HS-27A (cell line): Measurements from ENCODE around the gene TRAF7.
"Not testable (repeated sequence)": the region's sequence is repeated elsewhere in the genome, so short reads cannot be mapped to it uniquely, and the experiment has no call there.

Source experiments
- DNase-seq: peaks from one replicate; pipeline ENCODE4 v3.0.0-alpha.2; 2012; ENCODE audit warnings: low read depth, missing footprints

The TRAF7 gene

DNA sequence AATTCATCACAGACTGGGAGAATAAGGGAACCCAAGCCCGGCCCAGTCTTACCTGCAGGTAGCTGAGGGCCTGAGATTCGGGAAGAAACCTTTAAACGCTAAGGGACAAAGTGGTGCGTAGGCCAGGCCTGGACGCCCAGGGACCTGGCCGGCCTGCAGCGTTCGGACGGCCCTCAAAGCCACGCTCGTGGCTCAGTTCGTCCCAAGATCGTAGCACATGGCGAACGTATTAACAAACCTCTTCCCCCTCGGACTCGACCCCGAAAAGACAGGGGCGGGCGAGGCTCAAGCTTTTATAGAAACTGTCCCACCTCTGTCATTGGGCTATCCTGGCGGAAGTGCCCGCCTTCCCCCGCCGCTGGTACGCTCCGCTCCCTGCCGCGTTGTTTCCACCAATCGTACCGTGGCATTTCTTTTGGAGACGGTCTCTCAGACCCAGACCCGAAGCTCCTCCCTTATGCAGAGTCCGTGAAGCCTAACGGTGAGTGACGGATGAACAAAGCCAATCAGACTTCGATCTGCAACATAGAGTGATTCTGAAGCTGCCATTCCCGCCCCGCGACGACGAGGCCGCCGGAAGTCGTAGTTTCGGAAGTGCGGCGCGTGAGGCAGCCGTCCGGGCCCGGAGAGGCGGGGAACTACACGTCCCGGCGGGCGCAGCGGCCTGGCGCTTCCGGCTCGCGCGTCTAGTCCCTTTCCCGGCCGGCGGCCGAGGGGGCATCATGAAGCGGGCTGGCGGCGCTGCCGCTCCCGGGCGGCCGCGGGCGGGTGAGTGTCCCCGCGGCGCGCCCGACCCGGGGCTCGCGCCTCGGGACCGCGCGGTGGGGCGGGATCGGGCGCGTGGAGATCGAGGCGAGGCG is at the start of gene TRAF7:
TRAF7 (plus strand) TSS at position 692 of the 860 bp plus-strand sequence. CDS start 8,139 bp downstream, outside the sequence.
- peak; percentile 99 for DNase-seq

DNA sequence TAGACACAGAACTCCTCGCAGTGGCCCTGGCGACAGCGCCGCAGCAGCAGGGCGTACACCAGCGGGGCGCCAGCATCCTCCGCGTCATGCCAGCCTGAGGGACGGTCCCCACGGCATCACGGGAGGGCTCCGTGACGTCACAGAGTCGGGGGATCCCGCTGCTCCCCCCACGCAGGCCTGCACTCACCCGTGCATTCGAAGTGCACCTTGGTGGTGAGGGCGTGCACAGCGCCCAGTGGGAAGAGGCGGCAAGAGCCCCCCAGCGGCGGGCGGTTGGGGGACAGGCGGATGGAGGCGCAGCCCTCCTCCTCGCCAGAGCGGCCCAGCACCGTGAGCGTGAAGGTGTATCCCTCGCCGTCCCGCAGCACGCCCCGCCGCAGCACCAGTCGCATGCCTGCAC is 49.4 kb upstream of the TRAF7 start:
- DNase-seq = not testable (repeated sequence)

DNA sequence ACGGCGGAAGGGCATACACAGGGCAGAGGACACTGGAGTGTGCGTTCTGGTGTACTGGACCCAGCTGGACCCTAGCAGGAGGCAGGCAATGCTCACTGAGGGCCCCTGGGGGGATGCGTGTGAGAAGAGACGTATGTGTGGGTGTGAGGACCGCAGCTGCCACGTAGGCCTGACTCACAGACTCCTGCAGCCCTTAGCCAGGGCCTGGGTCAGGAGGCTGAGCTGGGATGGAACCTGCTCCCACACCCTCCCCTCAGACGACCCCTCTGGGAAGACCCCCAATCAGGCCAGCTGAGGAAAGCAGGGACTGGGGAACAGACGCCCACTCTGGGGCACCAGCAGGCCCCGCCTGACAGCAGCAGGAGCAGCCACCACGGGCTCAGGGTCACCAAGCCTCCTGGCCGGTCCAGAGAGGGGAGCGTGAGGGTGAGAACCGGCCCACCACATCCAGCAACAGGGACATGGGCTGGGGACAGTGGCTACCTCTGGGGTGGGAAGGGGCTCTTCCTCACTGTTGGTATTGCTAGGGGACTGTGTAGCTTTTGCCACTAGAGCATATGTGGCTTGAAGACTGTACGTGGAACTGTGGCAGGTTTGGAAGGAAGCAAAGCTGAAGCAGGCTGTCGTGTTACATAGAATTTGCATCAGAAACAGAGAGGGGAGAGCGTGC is 48.3 kb upstream of the TRAF7 start:
- not testable (repeated sequence) for DNase-seq

DNA sequence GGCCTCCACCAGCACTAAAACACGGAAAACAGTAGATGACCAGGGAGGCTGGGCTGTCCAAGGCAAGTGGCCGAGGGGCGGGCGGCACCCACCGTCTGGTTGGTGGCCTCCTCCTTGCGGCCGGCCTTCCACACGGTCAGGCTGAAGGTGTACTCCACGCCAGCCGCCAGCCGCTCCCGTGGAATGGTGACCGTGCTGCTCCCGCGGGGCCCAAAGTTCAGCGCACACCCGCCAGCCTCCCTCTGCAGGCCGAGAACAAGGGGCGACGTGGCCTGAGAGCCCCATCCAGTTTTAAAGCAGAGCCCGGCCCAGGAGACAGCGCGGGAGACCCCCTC is 47.8 kb upstream of the TRAF7 start:
- not testable (repeated sequence) for DNase-seq

DNA sequence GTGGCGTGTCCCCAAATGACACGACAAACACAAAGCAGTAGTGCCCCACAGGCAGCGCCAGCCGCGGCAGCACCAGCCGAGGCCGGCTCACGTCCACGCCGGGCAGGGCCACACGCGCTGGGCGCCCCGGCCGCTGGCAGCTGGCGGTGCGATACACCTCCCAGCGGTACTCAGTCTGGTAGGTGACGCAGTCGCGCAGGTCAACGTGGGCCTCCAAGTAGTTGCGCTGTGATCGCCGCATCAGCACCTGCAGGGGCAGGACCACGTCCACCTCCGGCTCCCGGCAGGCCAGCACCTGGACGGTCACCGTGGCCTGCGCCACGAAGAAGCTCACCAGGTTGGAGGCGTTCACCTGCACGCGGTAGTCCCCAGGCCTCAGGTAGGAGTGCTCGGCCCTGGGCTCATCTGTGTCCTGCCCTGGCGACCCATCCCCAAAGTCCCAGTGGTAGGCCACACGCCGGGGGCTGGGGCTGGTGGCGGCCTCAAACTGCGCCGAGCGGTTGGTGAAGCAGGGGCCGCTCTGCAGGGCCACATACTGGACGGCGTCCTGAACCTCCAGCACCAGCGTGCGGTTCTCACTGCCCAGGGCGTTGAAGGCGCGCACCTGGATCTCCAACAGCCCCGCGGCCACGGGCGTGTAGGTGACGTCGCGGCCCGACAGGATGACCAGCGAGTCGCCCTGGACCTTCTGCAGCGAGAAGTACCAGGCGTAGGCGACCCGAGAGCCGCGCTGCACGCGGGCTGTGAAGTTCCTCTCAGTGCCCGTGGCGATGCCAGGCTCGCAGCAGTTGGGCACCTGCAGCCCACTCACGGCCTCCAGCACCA is 46.9 kb upstream of the TRAF7 start:
- DNase-seq = not testable (repeated sequence)

DNA sequence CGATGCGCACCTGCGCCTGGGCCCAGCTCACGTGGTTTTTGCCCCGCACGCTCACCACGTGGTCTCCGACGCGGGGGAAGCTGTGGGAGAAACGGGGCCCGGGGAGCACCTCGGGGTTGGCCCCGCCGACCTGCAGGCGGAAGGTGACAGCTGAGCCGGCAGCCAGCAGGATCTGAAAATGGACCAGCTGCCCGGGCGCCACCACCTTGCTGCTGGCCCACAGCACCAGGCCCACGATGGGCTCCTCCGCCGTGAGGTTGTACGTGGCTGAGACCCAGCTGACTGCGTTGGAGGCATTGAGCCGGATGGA is 46.4 kb upstream of the TRAF7 start:
- DNase-seq = not testable (repeated sequence)

DNA sequence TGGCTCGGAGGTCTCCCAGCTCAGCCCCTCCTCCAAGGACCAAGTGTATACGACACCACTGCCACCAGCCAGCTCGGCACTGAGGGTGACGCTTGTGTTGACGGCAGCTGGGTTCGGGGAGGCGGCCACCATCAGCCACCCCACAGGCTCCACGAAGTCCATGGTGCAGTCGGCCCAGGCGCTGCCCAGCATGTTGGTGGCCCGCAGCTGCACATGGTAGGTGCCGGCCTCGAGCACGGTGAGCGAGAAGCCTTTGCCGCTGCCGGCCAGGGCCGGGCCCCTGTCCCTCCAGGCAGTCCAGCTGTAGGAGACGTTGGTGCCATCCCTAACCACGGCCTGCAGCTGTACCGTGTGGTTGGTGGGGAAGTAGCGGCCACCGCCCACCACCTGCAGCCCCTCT is 45.7 kb upstream of the TRAF7 start:
- not testable (repeated sequence) for DNase-seq

DNA sequence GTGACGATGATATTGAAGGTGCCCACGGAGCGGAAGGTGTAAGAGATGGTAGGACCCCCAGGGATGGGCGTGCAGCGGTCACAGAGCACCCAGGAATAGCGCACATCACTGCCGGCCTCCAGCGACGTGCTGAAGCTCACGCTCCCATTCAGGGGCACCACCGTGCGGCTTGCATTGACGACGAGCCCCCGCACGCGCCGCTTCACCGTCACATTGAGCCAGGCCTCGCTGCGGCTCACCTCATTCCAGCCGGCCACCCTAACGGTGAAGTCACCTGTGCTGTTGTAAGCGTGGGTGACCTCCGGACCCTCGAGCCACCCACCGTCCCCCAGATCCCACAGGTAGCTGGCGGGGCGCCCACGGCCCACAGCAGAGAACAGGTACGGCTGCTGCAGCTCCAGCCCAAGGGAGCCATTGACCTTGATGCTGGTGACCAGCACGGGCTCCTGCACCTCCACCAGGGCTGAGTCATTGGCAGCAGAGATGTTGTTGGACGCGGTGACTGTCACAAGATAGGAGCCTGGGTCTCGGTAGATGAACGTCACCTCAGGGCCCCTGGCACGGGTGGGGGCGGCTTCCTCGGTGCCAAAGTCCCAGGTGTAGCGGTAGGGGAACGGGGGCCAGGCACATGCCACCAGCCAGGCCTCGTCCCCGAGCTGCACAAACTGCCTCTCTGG is 45.1 kb upstream of the TRAF7 start:
- not testable (repeated sequence) for DNase-seq

DNA sequence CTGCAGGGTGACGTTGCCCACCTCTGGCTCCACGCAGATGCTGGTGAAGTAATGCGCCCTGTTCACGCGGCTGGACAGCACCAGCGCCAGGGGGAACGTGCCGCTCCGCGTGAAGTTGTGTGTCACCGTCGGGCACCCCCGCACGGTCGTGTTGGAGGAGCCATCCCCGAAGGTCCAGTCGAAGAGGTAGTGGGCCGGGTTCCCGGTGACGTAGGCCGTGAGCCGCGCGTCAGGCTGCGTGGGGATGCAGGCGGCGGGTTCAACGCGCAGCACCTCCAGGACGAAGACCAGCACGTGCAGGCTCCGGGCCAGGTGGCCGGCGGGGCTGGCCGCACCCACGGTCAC is 44.6 kb upstream of the TRAF7 start:
- DNase-seq = not testable (repeated sequence)

DNA sequence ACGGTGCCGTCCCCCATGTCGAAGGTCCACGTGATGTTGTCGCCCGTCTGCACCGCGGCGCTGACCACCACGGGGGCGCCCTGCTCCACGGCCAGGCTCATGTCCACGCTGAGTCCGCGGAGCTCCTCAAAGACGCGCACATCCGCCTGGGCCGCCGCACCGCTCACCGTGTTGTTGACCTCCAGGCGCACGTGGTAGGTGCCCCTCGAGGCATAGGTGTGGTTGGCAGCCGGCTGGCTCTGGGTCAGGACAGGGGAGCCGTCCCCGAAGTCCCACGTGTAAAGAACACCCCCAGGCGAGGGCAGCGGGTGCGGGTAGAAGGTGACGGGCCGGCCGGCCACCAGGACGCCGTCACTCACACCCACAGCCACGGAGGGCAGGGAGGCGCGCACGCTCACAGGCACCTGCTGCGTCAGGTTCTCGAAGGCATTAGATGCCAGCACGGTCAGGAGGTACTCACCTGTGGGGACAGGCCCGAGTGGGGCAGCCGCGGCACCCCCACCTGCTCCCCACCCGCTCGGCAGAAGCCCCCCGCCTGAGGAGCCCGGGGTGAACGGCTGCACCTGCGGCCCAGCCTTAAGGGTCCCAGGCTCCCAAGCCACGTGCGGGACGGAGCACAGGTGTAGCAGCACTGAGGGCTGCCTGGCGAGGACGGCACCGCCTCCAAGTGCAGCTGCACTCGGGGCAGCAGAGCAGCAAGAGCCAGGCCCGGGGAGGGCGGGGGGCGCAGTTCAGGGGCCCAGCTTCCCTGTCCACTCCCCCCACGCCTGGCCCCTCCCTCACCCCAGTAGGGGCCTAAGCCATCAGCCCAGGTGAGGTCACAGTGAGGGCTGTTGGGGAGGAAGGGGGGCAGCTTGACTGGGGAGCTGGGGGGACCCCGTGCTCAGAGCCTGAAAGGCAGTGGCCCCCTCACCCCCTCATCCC is 43.9 kb upstream of the TRAF7 start:
- DNase-seq = not testable (repeated sequence)

DNA sequence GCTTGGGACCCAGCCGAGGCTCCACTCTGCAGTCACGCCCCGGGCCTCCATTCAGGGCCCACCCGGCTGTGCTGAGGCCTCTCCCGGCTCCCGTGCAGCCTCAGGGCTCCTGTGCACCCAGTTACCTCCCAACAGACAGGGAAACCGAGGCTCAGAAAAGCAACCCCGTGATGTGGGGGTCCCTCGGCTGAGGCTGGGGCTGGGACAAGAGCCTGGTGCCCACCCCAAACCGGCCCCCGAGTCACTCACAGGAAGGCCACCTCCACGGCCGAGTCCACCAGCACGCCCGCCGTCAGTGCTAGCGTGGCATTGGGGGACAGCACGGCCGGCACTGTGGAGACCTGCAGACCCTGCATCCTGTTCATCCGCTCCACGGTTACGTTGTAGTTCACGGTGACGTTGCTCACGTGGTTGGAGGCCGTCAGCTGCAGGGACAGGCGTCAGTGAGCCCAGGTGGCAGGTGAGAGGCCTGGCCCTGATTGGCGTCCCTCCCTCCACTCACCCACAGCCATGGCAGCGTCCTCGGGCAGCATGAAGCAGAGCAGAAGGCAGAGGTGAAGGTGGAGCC is 43.0 kb upstream of the TRAF7 start:
- DNase-seq = not testable (repeated sequence)

DNA sequence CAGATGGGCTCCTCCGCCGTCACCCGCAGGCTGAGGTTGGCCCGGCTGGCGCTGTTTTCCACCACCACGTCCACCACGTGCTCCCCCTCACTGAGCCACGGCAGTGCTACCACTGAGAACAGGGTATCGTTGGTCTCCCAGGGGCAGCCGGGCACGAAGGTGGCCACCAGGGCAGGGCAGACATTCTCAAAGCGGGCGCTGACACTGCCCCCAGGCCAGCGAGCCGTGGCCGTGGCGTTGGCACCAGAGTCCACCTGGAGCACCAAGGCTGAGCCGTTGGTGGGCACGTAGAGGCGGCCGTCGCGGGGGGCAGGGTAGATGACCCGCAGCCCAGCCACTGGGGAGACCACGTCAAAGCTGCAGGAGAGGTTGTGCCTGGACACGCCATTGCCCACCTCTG is 41.4 kb upstream of the TRAF7 start:
- not testable (repeated sequence) for DNase-seq

DNA sequence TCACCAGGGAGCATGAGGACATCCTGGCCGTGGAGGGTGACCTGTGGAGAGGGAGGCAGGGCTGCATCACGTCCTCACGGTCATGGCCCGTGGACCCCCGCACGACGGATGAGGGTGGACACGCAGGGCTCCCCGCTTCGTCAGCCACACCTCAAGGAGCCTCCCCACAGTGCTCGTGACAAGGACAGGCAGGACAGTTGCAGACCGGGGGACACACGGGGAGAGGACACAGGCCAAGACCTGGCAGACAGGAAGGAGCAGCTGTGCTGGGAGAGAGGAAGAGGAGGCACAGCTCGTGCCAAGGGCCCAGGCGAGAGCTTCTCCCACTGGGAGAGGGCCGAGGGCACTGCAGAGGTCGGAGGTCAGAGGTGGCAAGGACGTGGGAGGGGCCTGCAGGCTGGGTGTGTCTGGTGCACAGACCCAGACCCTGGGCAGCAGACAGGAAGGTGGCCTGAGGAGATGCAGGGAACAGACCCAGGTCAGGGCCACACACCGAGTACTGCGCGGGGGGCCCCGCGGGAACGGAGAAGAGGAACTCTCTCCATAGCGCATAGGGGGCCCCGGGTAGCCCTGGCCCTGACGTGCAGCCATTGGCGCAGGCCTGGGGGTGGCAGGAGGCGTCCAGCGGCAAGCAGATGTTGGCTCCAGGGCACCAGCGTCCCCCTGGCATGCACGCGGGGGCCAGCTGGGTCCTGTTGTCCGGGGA is 40.5 kb upstream of the TRAF7 start:
- not testable (repeated sequence) for DNase-seq

DNA sequence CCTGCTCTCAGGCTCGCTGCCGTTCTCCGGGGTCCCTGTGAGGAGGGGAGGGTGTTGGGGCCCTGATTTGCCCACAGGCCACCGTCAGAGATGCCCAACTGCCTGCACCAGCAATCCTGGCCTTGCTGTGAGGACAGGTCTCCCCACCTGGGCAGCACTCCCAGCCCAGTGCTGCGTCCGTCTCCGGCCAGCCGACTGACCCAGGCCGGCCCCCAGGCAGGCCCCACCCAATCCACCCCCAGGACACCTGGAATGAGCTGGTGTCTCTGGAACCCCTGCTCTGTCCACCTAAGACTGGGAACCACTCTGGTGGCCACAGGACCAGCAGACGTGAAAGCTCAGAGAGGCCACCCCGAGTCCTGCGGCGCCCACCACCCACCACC is 40.0 kb upstream of the TRAF7 start:
- no peak for DNase-seq

DNA sequence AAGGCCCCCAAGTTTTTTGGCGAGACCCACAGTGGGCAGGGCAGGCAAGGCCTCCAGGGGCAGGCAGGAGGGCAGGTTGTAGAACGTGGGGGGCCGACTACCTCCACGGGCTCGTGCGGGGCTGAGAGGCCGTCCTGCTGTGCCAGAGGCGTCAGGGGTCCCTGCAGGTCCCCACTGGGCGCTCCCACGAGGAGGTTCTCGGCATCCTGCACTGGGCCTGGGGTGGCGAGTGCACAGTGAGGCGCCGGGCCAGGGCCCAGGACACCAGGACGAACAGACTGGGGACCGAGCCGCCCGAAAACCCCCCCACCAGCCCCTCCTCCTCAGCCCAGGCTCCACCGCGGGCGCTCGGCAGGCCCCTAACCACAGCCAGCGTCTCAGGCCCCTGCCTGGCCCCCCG is 39.2 kb upstream of the TRAF7 start:
- not testable (repeated sequence) for DNase-seq

DNA sequence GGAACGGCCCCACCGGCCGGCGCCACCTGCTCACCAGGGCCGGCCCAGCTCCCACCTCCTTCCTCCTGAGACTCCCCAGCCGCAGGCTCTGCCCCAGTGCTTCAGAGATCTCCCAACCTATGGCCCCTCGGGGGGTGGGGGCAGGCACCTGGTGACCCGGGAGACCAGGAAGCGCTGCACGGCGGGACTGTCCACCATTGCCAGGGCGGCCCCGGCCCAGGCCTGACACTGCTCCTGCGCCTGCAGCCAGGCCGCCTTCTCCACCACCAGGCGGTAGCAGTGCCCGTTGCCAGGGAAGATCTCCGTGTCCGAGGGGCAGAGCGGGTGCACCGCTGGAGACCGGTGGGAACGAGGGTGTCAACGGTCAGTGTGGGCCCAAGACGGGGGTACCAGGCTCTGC is 38.2 kb upstream of the TRAF7 start:
- DNase-seq = not testable (repeated sequence)

DNA sequence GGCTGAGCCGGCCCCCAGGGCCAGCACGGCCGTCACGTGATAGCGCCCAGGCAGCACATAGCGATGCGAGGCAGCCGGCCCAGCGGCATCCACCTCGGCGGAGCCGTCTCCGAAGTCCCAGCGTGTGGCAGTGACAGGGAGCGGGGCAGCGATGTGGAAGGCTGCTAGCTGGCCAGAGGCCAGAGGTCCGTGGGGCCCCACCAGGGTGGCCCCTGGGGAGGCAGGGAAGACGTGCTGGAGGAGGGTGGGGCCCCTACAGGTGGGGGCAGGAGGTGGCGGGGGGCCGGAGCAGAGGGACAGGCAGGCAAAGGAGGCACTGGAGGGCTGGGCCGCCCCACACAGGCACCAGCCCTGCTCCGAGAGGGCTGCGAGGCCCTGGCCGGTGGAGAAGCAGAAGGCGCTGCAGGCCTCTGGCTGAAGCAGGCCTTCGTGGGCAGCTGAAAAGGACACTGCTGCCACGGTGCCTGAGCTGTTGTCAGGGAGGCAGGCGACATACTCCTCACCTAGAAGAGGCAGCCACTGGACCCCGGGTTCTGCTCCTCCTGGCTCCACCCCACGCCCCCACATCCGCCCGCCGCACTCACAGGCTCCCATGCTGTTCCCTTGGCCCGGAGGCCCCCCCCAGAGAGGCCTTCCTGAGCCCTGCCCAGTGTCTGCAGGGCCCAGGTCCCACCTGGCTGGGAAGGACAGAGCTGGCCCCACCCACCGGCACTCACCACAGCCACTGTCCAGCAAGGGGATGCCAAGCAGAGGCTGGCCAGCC is 37.4 kb upstream of the TRAF7 start:
- DNase-seq = not testable (repeated sequence)

DNA sequence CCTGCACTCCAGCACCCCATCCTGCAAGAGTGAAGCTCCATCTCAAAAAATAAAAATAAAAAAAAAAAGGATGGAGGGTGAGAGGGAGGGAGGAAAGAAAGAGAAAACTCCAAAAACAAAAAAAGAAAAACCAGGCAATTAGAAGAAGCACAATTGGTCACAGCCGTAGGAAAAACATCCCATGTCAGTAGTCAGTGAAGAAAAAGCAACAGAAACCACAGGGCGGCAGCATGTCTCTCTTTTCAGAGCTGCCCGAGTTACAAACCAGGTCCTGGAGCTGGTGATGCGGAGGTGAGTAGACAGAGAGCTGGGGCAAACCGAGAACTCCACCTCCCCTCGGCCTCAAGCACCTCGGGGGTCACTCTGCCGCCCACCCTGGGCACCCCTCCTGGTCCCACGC is 34.3 kb upstream of the TRAF7 start:
- not testable (repeated sequence) for DNase-seq

DNA sequence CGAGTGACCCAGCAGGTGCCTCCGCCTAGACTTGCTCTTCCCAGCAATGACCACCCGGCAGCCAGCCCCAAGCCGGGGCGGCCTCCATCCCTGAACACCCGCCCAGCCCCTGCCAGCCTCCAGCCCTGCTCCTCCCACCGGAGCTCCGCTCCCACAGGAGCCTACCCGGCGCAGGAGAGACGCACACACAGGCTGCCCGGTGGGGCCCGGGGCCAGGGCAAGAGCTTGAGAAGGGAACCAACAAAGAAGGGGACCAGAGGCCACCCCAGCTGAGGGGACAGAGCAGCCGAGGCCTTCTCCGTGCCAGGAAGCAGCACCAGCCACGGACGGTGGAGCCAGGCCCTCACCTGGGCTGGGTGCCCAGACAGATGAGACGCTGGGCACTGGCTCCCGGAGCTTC is 33.7 kb upstream of the TRAF7 start:
- DNase-seq = no peak
